PC-3 (cell line): ENCODE results near the gene MARK2. TPM values are rescaled to one million over a fixed set of nuclear protein-coding genes. Genes with fewer than 3 reads are reported as not detected.

Source experiments
- ATAC-seq: fragments of 200-7000 bp; cut with Tn5 transposase; 2 replicates; pipeline ENCODE4 v1.9.1; 2020; ENCODE audit warnings: mild to moderate bottlenecking, moderate library complexity
- BruUV-seq: library from RNA; stranded (reverse); fragments of 400-500 nt; replicated peaks from 2 replicates; lab custom pipeline; 2021; lab: Mats Ljungman, UMichigan
- CTCF ChIA-PET: fragments of 300-600 bp; sonication (Branson Sonifier 250); formaldehyde crosslinking; loops from one replicate; lab custom pipeline; 2022; ENCODE audit warnings: antibody characterized with exemption; lab: Charles Lee
- POLR2A ChIA-PET: fragments of 300-600 bp; sonication (Branson Sonifier 250); formaldehyde crosslinking; loops from one replicate; lab custom pipeline; 2022; ENCODE audit warnings: antibody characterized with exemption; ENCODE audit not compliant: unreplicated experiment; lab: Charles Lee
- DNase-seq: peaks from one replicate; pipeline ENCODE4 v3.0.0-alpha.2; 2015
- H2AFZ ChIP-seq: fragments of 300-600 bp; sonication (generic); 2 replicates; pipeline ENCODE4 v1.6.0; 2016; ENCODE audit warnings: antibody characterized with exemption, low read length
- H3F3A ChIP-seq: fragments of 300-600 bp; sonication (generic); one replicate; pipeline ENCODE4 v1.6.0; 2017; ENCODE audit warnings: antibody characterized with exemption, low read length, control low read depth, mild to moderate bottlenecking; ENCODE audit not compliant: unreplicated experiment
- H3K27ac ChIP-seq: fragments of 300-600 bp; sonication (generic); 2 replicates; pipeline ENCODE4 v1.5.1; 2016; ENCODE audit warnings: mild to moderate bottlenecking, low read length
- H3K27me3 ChIP-seq: fragments of 300-600 bp; sonication (generic); 2 replicates; pipeline ENCODE4 v1.6.1; 2016; ENCODE audit warnings: low read length, mixed read lengths
- H3K36me3 ChIP-seq: fragments of 300-600 bp; sonication (generic); 2 replicates; pipeline ENCODE4 v1.6.1; 2016; ENCODE audit warnings: low read depth, mixed run types, low read length, mixed read lengths
- H3K4me1 ChIP-seq: fragments of 300-600 bp; sonication (generic); 2 replicates; pipeline ENCODE4 v1.5.1; 2016; ENCODE audit warnings: low read length; ENCODE audit not compliant: insufficient read depth
- H3K4me2 ChIP-seq: fragments of 300-600 bp; sonication (generic); 2 replicates; pipeline ENCODE4 v1.6.0; 2016; ENCODE audit warnings: low read length
- H3K4me3 ChIP-seq: fragments of 300-600 bp; sonication (generic); 2 replicates; pipeline ENCODE4 v1.5.1; 2016; ENCODE audit warnings: mild to moderate bottlenecking, low read length, mixed read lengths
- H3K79me2 ChIP-seq: fragments of 300-600 bp; sonication (generic); 2 replicates; pipeline ENCODE4 v1.6.1; 2017; ENCODE audit warnings: low read length, mixed read lengths
- H3K9ac ChIP-seq: fragments of 300-600 bp; sonication (generic); 2 replicates; pipeline ENCODE4 v1.6.0; 2016; ENCODE audit warnings: mild to moderate bottlenecking, low read length
- H3K9me2 ChIP-seq: fragments of 300-600 bp; sonication (generic); replicated peaks from 2 replicates; pipeline ENCODE4 v1.6.1; 2016; ENCODE audit warnings: mixed run types, low read length, mixed read lengths
- H3K9me3 ChIP-seq: fragments of 300-600 bp; sonication (generic); 2 replicates; pipeline ENCODE4 v1.6.1; 2016; ENCODE audit warnings: low read length, mixed read lengths
- H4K20me1 ChIP-seq: fragments of 300-600 bp; sonication (generic); 2 replicates; pipeline ENCODE4 v1.6.1; 2016; ENCODE audit warnings: low read length, mixed read lengths
- EZH2 ChIP-seq: fragments of 300-600 bp; sonication (generic); IDR thresholded peaks from one replicate; pipeline ENCODE4 v1.6.1; 2017; ENCODE audit warnings: antibody characterized with exemption, mild to moderate bottlenecking, low read length; ENCODE audit not compliant: unreplicated experiment
- EZH2phosphoT487 ChIP-seq: fragments of 300-600 bp; sonication (generic); IDR thresholded peaks from 2 replicates; pipeline ENCODE4 v1.6.1; 2018; ENCODE audit warnings: mild to moderate bottlenecking, antibody characterized with exemption, low read length, borderline replicate concordance
- intact Hi-C: fragments of 100-400 bp; cut with micrococcal nuclease; formaldehyde crosslinking; loops from 2 replicates; pipeline ENCODE4 v1.9.0; 2023
- total RNA-seq: library from RNA; depleted of rRNA; stranded (reverse); fragments of >200 nt; gene quantifications from 2 replicates; pipeline ENCODE4 v1.2.3, GENCODE V29; 2014
- TF ChIP-seq, protein P1 (sequence below): fragments of 300-600 bp; sonication (generic); conservative IDR thresholded peaks from 2 replicates; pipeline ENCODE4 v1.5.1; 2017; ENCODE audit warnings: antibody characterized with exemption, low read depth, mild to moderate bottlenecking, low read length

Gene MARK2
- total RNA-seq, 1 experiment from 2014 or later = 60.1 TPM

- Histone ChIP-seq H3K4me1 (peaks cover 3% of the 10 kb centered on the region), H3K79me2 (no peaks in the 10 kb centered on the region), H3K4me2 (no peak overlapping the region), H3K9me2 (0 out of 2 replicates have a peak, but pooled peaks cover 3% of the 10 kb centered on the region), H3K27ac (no peak overlapping the region), H3F3A (no peaks in the 10 kb centered on the region), H3K36me3 (no peaks in the 10 kb centered on the region), H3K9ac (no peak overlapping the region), H3K27me3 (no peaks in the 10 kb centered on the region), H4K20me1 (no peaks in the 10 kb centered on the region), H3K4me3 (no peak overlapping the region), H2AFZ (no peak overlapping the region), H3K9me3 (no peaks in the 10 kb centered on the region)
- TF ChIP-seq, protein P1, sequence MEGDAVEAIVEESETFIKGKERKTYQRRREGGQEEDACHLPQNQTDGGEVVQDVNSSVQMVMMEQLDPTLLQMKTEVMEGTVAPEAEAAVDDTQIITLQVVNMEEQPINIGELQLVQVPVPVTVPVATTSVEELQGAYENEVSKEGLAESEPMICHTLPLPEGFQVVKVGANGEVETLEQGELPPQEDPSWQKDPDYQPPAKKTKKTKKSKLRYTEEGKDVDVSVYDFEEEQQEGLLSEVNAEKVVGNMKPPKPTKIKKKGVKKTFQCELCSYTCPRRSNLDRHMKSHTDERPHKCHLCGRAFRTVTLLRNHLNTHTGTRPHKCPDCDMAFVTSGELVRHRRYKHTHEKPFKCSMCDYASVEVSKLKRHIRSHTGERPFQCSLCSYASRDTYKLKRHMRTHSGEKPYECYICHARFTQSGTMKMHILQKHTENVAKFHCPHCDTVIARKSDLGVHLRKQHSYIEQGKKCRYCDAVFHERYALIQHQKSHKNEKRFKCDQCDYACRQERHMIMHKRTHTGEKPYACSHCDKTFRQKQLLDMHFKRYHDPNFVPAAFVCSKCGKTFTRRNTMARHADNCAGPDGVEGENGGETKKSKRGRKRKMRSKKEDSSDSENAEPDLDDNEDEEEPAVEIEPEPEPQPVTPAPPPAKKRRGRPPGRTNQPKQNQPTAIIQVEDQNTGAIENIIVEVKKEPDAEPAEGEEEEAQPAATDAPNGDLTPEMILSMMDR = no peak
- TF ChIP-seq EZH2phosphoT487 (no peak), EZH2 (no peak)
- CTCF ChIA-PET = interaction anchor here (0.5 kb wide), 1 partner anchor 52 kb away, joined by 3 read pairs; no protein-coding TSS in a partner anchor
- BruUV-seq = no TSS peak
- ATAC-seq (no peak), DNase-seq (no peak)
- intact Hi-C loops = no loop called here
- POLR2A ChIA-PET = no interaction called here
Observed at GRCh38 chr11:63922673-63923192, 83.8 kb downstream of the MARK2 start.

DNA sequence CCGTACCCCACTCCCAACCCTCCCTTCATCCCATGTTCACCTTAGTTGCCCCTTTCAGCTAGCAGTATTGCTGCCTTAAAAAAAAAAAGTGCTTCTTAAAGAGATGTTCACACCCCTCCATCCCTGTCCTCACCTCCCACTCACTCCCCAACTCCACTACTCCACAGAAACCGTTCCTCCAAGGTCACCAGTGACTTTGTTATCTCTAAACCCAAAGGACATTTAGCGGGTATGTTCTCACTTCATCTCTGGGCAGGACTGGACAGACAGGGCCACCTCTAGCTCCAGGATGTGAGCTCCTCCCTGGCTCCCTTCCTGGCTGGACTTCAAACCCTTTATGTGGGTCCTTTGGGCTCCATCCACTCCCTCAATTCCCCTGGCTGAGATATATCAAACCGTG lies 84.4 kb downstream of the MARK2 start:
- no peak for DNase-seq
- Histone ChIP-seq H3K79me2 (no peaks in the 10 kb centered on the region), H4K20me1 (no peaks in the 10 kb centered on the region), H2AFZ (no peak overlapping the region), H3K4me3 (no peak overlapping the region), H3K27me3 (no peaks in the 10 kb centered on the region), H3K36me3 (no peaks in the 10 kb centered on the region), H3K27ac (no peak overlapping the region), H3K9ac (no peak overlapping the region), H3K4me1 (no peaks in the 10 kb centered on the region), H3K9me3 (no peaks in the 10 kb centered on the region), H3K4me2 (no peak overlapping the region), H3F3A (no peaks in the 10 kb centered on the region), H3K9me2 (0 out of 2 replicates have a peak, but pooled peaks cover 3% of the 10 kb centered on the region)
- POLR2A ChIA-PET = no interaction called here
- intact Hi-C loops = no loop called here
- ATAC-seq = no peak
- no TSS peak for BruUV-seq
- CTCF ChIA-PET = interaction anchor here (0.5 kb wide), 2 partner anchors 43 to 53 kb away, joined by 3 to 4 read pairs; no protein-coding TSS in a partner anchor
- TF ChIP-seq, protein P1 = no peak
- TF ChIP-seq EZH2 (no peak), EZH2phosphoT487 (no peak)

DNA sequence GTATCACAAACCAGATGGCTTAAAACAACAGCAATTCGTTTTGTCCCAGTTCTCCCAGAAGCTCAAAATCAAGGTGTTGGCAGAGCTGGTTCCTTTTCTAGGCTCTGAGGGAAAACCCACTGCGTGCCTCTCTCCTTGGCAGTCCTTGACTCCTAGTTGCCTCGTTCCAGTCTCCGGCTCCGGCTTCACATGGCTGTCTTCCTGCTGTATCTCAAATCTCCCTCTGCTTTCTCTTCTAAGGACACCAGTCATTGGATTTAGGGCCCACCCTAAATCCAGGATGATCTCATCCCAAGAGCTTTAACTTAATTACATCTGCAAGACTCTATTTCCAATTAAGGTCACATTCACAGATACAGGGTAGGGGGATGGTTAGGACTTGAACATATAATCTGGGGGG lies 90.7 kb downstream of the MARK2 start:
- no peak overlapping the region for H3K9ac ChIP-seq
- ChIA-PET CTCF (interaction anchor here (0.6 kb wide), 1 partner anchor 9 kb away, joined by 5 read pairs; the partner anchor contains the start of gene NAA40), POLR2A (no interaction called here)
- no peak overlapping the region for H3K27ac ChIP-seq
- no peaks in the 10 kb centered on the region for H3F3A ChIP-seq
- no peak overlapping the region for H3K4me3 ChIP-seq
- H4K20me1 ChIP-seq = no peaks in the 10 kb centered on the region
- H3K36me3 ChIP-seq = no peaks in the 10 kb centered on the region
- DNase-seq = no peak
- H3K79me2 ChIP-seq = no peaks in the 10 kb centered on the region
- no peaks in the 10 kb centered on the region for H3K9me3 ChIP-seq
- BruUV-seq = no TSS peak
- H2AFZ ChIP-seq = no peak overlapping the region
- no peak for ATAC-seq
- H3K9me2 ChIP-seq = 0 out of 2 replicates have a peak, but pooled peaks cover 3% of the 10 kb centered on the region
- H3K4me1 ChIP-seq = no peaks in the 10 kb centered on the region; the same call in 1 of the 2 replicates
- no peaks in the 10 kb centered on the region for H3K27me3 ChIP-seq
- H3K4me2 ChIP-seq = no peak overlapping the region
- intact Hi-C loops = no loop called here
- TF ChIP-seq EZH2 (no peak), EZH2phosphoT487 (no peak)
- TF ChIP-seq, protein P1 = no peak
